ENCODE results near the gene ADAMTS18. TPM values are rescaled to one million over a fixed set of nuclear protein-coding genes. Genes with fewer than 3 reads are reported as not detected.

ADAMTS18 gene
- polyA plus RNA-seq, 1 of the 3 experiments (the other 2 are of a cell fraction): under 0.01 TPM

- Histone ChIP-seq H3K27ac (ENCODE audit: low read depth in 2 of 2, low read length in 1 of 2) (no peak overlapping the region), H3K27me3 (ENCODE audit: insufficient read depth) (no peaks in the 10 kb centered on the region), H2AFZ (ENCODE audit: low read depth) (no peak overlapping the region), H3K4me3 (ENCODE audit: low read depth in 2 of 2, low read length in 1 of 2) (no peak overlapping the region), H3K9ac (no peak overlapping the region), H3K9me3 (no peaks in the 10 kb centered on the region), H3K79me2 (ENCODE audit: insufficient read depth) (no peaks in the 10 kb centered on the region), H3F3A (replicated peaks; ENCODE audit: insufficient read depth) (no peaks in the 10 kb centered on the region), H3K4me1 (ENCODE audit: control insufficient read depth in 1 of 2, insufficient read depth in 2 of 2, low read depth in 1 of 2, low read length in 1 of 2) (no peaks in the 10 kb centered on the region), H3K4me2 (no peak overlapping the region), H4K20me1 (ENCODE audit: insufficient read depth) (no peaks in the 10 kb centered on the region), H3K9me2 (no peaks in the 10 kb centered on the region), H3K36me3 (replicated peaks in 1 of 2; ENCODE audit: control insufficient read depth in 1 of 2, insufficient read depth in 2 of 2, low read length in 1 of 2) (no peaks in the 10 kb centered on the region)
- WGBS (ENCODE audit: low lambda C conversion rate): 74% methylated on average over 7 of the region's 7 CpGs
- DNase-seq: no peak
- TF ChIP-seq TEAD4 (IDR thresholded peaks at IDR 0.05; ENCODE audit: borderline replicate concordance, insufficient read depth) (no peak), SMC3 (IDR thresholded peaks at IDR 0.05; ENCODE audit: low read depth, low read length) (no peak), RFX5 (IDR thresholded peaks at IDR 0.05; ENCODE audit: low read length) (no peak), MEF2A (IDR thresholded peaks at IDR 0.05; ENCODE audit: borderline replicate concordance, low read depth) (no peak), RCOR1 (IDR thresholded peaks at IDR 0.05; ENCODE audit: low read length) (no peak), EP300 (IDR thresholded peaks at IDR 0.05; ENCODE audit: borderline replicate concordance in 1 of 2, low read depth in 1 of 2, low read length in 1 of 2) (no peak), NRF1 (IDR thresholded peaks at IDR 0.05; ENCODE audit: low read depth, low read length) (no peak), GATA2 (CRISPR knock-in tag; IDR thresholded peaks at IDR 0.05) (no peak), IRF3 (IDR thresholded peaks at IDR 0.05; ENCODE audit: low read depth, low read length) (no peak), GABPA (IDR thresholded peaks at IDR 0.05; ENCODE audit: low read depth) (no peak), SIN3A (IDR thresholded peaks at IDR 0.05; ENCODE audit: borderline replicate concordance, low read depth, low read length) (no peak), YY1 (IDR thresholded peaks at IDR 0.05; ENCODE audit: low read depth) (no peak), RXRA (IDR thresholded peaks at IDR 0.05; ENCODE audit: borderline replicate concordance, low read depth) (no peak), MXI1 (IDR thresholded peaks at IDR 0.05; ENCODE audit: low read depth, low read length) (no peak), TAF1 (IDR thresholded peaks at IDR 0.05; ENCODE audit: borderline replicate concordance, low read depth, low read length) (no peak), FOSL2 (IDR thresholded peaks at IDR 0.05; ENCODE audit: borderline replicate concordance, low read depth) (no peak)
- TF ChIP-seq, protein P1, sequence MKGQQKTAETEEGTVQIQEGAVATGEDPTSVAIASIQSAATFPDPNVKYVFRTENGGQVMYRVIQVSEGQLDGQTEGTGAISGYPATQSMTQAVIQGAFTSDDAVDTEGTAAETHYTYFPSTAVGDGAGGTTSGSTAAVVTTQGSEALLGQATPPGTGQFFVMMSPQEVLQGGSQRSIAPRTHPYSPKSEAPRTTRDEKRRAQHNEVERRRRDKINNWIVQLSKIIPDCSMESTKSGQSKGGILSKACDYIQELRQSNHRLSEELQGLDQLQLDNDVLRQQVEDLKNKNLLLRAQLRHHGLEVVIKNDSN (IDR thresholded peaks at IDR 0.05; ENCODE audit: borderline replicate concordance, low read depth): no peak
- TF ChIP-seq, protein P2, sequence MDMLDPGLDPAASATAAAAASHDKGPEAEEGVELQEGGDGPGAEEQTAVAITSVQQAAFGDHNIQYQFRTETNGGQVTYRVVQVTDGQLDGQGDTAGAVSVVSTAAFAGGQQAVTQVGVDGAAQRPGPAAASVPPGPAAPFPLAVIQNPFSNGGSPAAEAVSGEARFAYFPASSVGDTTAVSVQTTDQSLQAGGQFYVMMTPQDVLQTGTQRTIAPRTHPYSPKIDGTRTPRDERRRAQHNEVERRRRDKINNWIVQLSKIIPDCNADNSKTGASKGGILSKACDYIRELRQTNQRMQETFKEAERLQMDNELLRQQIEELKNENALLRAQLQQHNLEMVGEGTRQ (IDR thresholded peaks at IDR 0.05; ENCODE audit: borderline replicate concordance, low read depth, low read length): no peak
- ChIA-PET CTCF (interaction anchor here (1.1 kb wide), 1 partner anchor 255 kb away, joined by 4 read pairs; no protein-coding TSS in a partner anchor), POLR2A (no interaction called here)
Observed at GRCh38 chr16:77328274-77328673, 106.6 kb downstream of the ADAMTS18 start.
